CD4-positive, CD25-positive, alpha-beta regulatory T cell (primary cell): ENCODE results near the gene HP. TPM values are rescaled to one million over a fixed set of nuclear protein-coding genes. Genes with fewer than 3 reads are reported as not detected.
A peak's percentile ranks its signal among the peaks of the same experiment; 100 is the strongest.
"Not testable (repeated sequence)": the region's sequence is repeated elsewhere in the genome, so short reads cannot be mapped to it uniquely, and the experiment has no call there.

Experiments
- ATAC-seq, 2 donors: fragments of 150-1000 bp; cut with Tn5 transposase; one replicate each; pipeline ENCODE4 v1.10.0; 2021; ENCODE audit warnings: low read depth in 2 of 2, moderate number of reproducible peaks in 2 of 2, moderate library complexity in 1 of 2
- DNase-seq, 3 donors: peaks; one replicate each; pipeline versions ENCODE4 v3.0.0 to v3.0.0-alpha.2; 2012 to 2022; ENCODE audit warnings: mixed read lengths in 1 of 3
- H3K27ac ChIP-seq: one replicate; pipeline ENCODE4 v1.7.0; 2013; ENCODE audit warnings: mild to moderate bottlenecking, low read length; ENCODE audit not compliant: insufficient read depth, poor library complexity, severe bottlenecking
- H3K27me3 ChIP-seq: one replicate; pipeline ENCODE4 v1.7.0; 2013; ENCODE audit warnings: low read length; ENCODE audit not compliant: control insufficient read depth, insufficient read depth
- H3K36me3 ChIP-seq: one replicate; pipeline ENCODE4 v1.7.0; 2013; ENCODE audit warnings: mild to moderate bottlenecking, low read length, moderate library complexity; ENCODE audit not compliant: control insufficient read depth, insufficient read depth
- H3K4me1 ChIP-seq: 2 replicates; pipeline ENCODE4 v1.7.0; 2013; ENCODE audit warnings: mild to moderate bottlenecking, low read length; ENCODE audit not compliant: insufficient read depth, control insufficient read depth, poor library complexity, severe bottlenecking
- H3K4me3 ChIP-seq: one replicate; pipeline ENCODE4 v1.7.0; 2013; ENCODE audit warnings: low read depth, mild to moderate bottlenecking, low read length, moderate library complexity
- H3K9me3 ChIP-seq, 2 experiments: 1 replicate in 1 of 2; 2 replicates in 1 of 2; pipeline ENCODE4 v1.7.0; 2013; ENCODE audit warnings: low read length in 2 of 2, mild to moderate bottlenecking in 1 of 2, moderate library complexity in 1 of 2; ENCODE audit not compliant: control insufficient read depth in 2 of 2
- H3K27ac Mint-ChIP-seq, 3 donors: one replicate each; pipeline ENCODE4 v1.8.0; 2020 to 2022; ENCODE audit warnings: mild to moderate bottlenecking in 3 of 3, mixed read lengths in 3 of 3, moderate library complexity in 2 of 3
- H3K27me3 Mint-ChIP-seq: one replicate; pipeline ENCODE4 v1.8.0; 2022; ENCODE audit warnings: mild to moderate bottlenecking, mixed read lengths
- H3K36me3 Mint-ChIP-seq: one replicate; pipeline ENCODE4 v1.8.0; 2020; ENCODE audit warnings: mixed read lengths
- H3K4me1 Mint-ChIP-seq, 4 donors: one replicate each; pipeline ENCODE4 v1.8.0; 2020 to 2022; ENCODE audit warnings: mixed read lengths in 4 of 4, mild to moderate bottlenecking in 1 of 4
- H3K4me3 Mint-ChIP-seq, 4 donors: one replicate each; pipeline ENCODE4 v1.8.0; 2020 to 2022; ENCODE audit warnings: mild to moderate bottlenecking in 4 of 4, mixed read lengths in 4 of 4, moderate library complexity in 3 of 4
- H3K9me3 Mint-ChIP-seq, 7 donors: one replicate each; pipeline ENCODE4 v1.8.0; 2020 to 2022; ENCODE audit warnings: mixed read lengths in 7 of 7, mild to moderate bottlenecking in 3 of 7, moderate library complexity in 2 of 7
- polyA plus RNA-seq, 4 donors: library from polyadenylated mRNA; unstranded; fragments of 300-500 nt; fragmentation: Illumina TruSeq; gene quantifications; one replicate each; pipeline ENCODE4 v1.2.3, GENCODE V29; 2021
- total RNA-seq: library from RNA; stranded (reverse); gene quantifications from one replicate; pipeline ENCODE4 v1.2.3, GENCODE V29; 2022

The HP gene
- total and polyA plus RNA-seq, 5 donors from 2014 or later: not detected

DNA sequence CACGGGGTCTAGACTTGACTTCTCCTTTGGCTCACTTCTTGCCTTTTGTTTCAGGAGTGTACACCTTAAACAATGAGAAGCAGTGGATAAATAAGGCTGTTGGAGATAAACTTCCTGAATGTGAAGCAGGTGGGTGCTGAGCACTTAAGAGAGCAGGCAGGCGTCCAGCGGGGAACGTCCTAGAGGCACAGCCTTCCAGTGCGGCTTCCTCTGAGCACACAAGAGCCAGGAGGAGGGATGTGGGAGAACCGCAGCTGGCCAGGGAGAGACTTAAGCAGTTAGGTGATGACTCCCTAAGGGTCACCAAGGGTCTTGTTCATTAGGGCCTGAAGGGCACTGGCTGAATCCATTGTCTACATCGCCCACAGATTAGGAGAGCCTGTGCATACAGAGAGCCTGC is 4.8 kb downstream of the HP start:
- not testable (repeated sequence) for H3K36me3 ChIP-seq, H3K4me1 ChIP-seq, H3K4me1 Mint-ChIP-seq, ATAC-seq, DNase-seq, H3K27me3 Mint-ChIP-seq, H3K36me3 Mint-ChIP-seq, H3K9me3 Mint-ChIP-seq, H3K27me3 ChIP-seq, H3K27ac ChIP-seq, H3K9me3 ChIP-seq, H3K4me3 Mint-ChIP-seq, H3K27ac Mint-ChIP-seq, H3K4me3 ChIP-seq

DNA sequence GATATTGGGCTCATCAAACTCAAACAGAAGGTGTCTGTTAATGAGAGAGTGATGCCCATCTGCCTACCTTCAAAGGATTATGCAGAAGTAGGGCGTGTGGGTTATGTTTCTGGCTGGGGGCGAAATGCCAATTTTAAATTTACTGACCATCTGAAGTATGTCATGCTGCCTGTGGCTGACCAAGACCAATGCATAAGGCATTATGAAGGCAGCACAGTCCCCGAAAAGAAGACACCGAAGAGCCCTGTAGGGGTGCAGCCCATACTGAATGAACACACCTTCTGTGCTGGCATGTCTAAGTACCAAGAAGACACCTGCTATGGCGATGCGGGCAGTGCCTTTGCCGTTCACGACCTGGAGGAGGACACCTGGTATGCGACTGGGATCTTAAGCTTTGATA is 6.1 kb downstream of the HP start:
- peaks cover 0 to 1% (median 0%) of the 10 kb centered on the region in 7 donors for H3K9me3 Mint-ChIP-seq
- no peaks in the 10 kb centered on the region for H3K4me1 ChIP-seq
- no peaks in the 10 kb centered on the region for H3K36me3 ChIP-seq
- H3K4me3 ChIP-seq: no peak overlapping the region
- ATAC-seq (no peak), DNase-seq (no peak)
- H3K27me3 Mint-ChIP-seq: no peaks in the 10 kb centered on the region
- H3K9me3 ChIP-seq: no peaks in the 10 kb centered on the region
- no peak overlapping the region for H3K27ac Mint-ChIP-seq
- no peaks in the 10 kb centered on the region for H3K4me1 Mint-ChIP-seq
- H3K36me3 Mint-ChIP-seq: peaks cover 11% of the 10 kb centered on the region
- H3K27me3 ChIP-seq: no peaks in the 10 kb centered on the region
- no peak overlapping the region for H3K4me3 Mint-ChIP-seq
- H3K27ac ChIP-seq: no peak overlapping the region

- Histone ChIP-seq H3K36me3 (no peaks in the 10 kb centered on the region), H3K27ac (no peak overlapping the region), H3K9me3 (no peaks in the 10 kb centered on the region), H3K4me1 (no peaks in the 10 kb centered on the region), H3K27me3 (no peaks in the 10 kb centered on the region), H3K4me3 (no peak overlapping the region)
- H3K36me3 Mint-ChIP-seq: peaks cover 11% of the 10 kb centered on the region
- no peak for DNase-seq
- H3K4me3 Mint-ChIP-seq: no peak overlapping the region
- H3K9me3 Mint-ChIP-seq: peaks cover 0 to 1% (median 0%) of the 10 kb centered on the region in 7 donors
- H3K27ac Mint-ChIP-seq: no peak overlapping the region
- no peaks in the 10 kb centered on the region for H3K4me1 Mint-ChIP-seq
- no peak for ATAC-seq
- no peaks in the 10 kb centered on the region for H3K27me3 Mint-ChIP-seq
Measured at GRCh38 chr16:72061564-72061963, 7.3 kb downstream of the HP start.

DNA sequence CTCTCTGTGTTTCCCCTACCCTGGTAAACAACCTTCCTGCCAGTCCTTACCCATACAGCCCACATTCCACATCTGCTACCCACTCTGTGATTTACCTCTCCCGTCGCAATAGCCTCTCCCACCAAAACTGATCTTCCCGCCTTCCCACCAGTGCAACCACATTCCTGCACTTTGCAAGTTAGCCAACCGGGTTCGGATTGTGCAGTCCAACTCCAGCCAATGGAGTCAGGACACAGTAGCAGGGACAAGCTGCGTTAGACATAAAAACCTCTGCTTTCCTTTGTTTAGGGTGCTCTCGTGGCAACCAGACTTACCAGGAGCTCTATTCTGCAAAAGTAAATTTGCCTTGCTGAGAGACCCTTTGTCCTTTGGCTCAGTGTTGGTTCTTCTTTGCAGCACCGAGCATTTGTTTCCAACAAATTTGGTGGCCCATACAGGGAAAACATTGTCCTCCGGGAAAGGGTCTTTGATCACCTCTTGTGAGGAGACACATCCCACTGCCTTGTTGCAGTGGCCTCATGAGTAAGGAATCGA is 10.1 kb downstream of the HP start:
- Mint-ChIP-seq H3K4me1 (no peaks in the 10 kb centered on the region), H3K4me3 (no peak overlapping the region), H3K36me3 (peaks cover 8% of the 10 kb centered on the region), H3K27ac (no peak overlapping the region), H3K9me3 (no peaks in the 10 kb centered on the region), H3K27me3 (no peaks in the 10 kb centered on the region)
- ATAC-seq: no peak
- H3K27ac ChIP-seq: no peak overlapping the region
- no peak for DNase-seq
- no peak overlapping the region for H3K4me3 ChIP-seq
- no peaks in the 10 kb centered on the region for H3K27me3 ChIP-seq
- no peaks in the 10 kb centered on the region for H3K9me3 ChIP-seq
- no peaks in the 10 kb centered on the region for H3K4me1 ChIP-seq
- H3K36me3 ChIP-seq: no peaks in the 10 kb centered on the region

- H3K4me1 ChIP-seq: no peaks in the 10 kb centered on the region
Measured at GRCh38 chr16:72066747-72067146, 12.4 kb downstream of the HP start.

GRCh38 chr16:72068930-72069329 is 14.6 kb downstream of the HP start:
- Mint-ChIP-seq H3K27ac (no peak overlapping the region), H3K4me1 (no peaks in the 10 kb centered on the region), H3K27me3 (no peaks in the 10 kb centered on the region), H3K4me3 (no peak overlapping the region), H3K36me3 (peaks cover 8% of the 10 kb centered on the region), H3K9me3 (no peaks in the 10 kb centered on the region)
- no peaks in the 10 kb centered on the region for H3K27me3 ChIP-seq
- no peaks in the 10 kb centered on the region for H3K9me3 ChIP-seq
- no peaks in the 10 kb centered on the region for H3K4me1 ChIP-seq
- no peaks in the 10 kb centered on the region for H3K36me3 ChIP-seq
- ATAC-seq: no peak
- no peak for DNase-seq
- no peak overlapping the region for H3K27ac ChIP-seq
- H3K4me3 ChIP-seq: no peak overlapping the region

More at GRCh38 chr16:72066747-72067146, 12.4 kb downstream of the HP start:
- Mint-ChIP-seq H3K4me3 (no peak overlapping the region), H3K4me1 (no peaks in the 10 kb centered on the region), H3K9me3 (no peaks in the 10 kb centered on the region), H3K27me3 (no peaks in the 10 kb centered on the region), H3K36me3 (peaks cover 8% of the 10 kb centered on the region), H3K27ac (no peak overlapping the region)
- no peak overlapping the region for H3K4me3 ChIP-seq
- no peaks in the 10 kb centered on the region for H3K9me3 ChIP-seq
- H3K27ac ChIP-seq: no peak overlapping the region
- no peaks in the 10 kb centered on the region for H3K27me3 ChIP-seq
- H3K36me3 ChIP-seq: no peaks in the 10 kb centered on the region
- no peak for ATAC-seq
- DNase-seq: peak in 2 of 3 donors; percentile 27 to 46

- ATAC-seq: no peak
- Mint-ChIP-seq H3K36me3 (no peaks in the 10 kb centered on the region), H3K4me1 (no peaks in the 10 kb centered on the region), H3K9me3 (no peaks in the 10 kb centered on the region), H3K4me3 (no peak overlapping the region), H3K27ac (no peak overlapping the region), H3K27me3 (no peaks in the 10 kb centered on the region)
- Histone ChIP-seq H3K9me3 (no peaks in the 10 kb centered on the region), H3K27me3 (no peaks in the 10 kb centered on the region), H3K4me3 (no peak overlapping the region), H3K36me3 (no peaks in the 10 kb centered on the region), H3K4me1 (no peaks in the 10 kb centered on the region), H3K27ac (no peak overlapping the region)
- no peak for DNase-seq
Measured at GRCh38 chr16:72072514-72073342, 18.4 kb downstream of the HP start.
